ENCODE data around the gene COL23A1. TPM values are rescaled to one million over a fixed set of nuclear protein-coding genes. Genes with fewer than 3 reads are reported as not detected.

COL23A1 gene
- polyA plus RNA-seq, 2 of the 4 experiments (the other 2 are of a cell fraction) = not detected

GRCh38 chr5:178327446-178327845, 262.7 kb downstream of the COL23A1 start:
- ATAC-seq = no peak
- POLR2A ChIA-PET = no interaction called here
- CTCF ChIA-PET = no interaction called here
- Histone ChIP-seq H3K9me3 (no peaks in the 10 kb centered on the region), H3K4me2 (no peak overlapping the region), H3K27ac (no peak overlapping the region), H3K4me1 (no peaks in the 10 kb centered on the region), H3K4me3 (no peak overlapping the region)
- WGBS (ENCODE audit: missing lambda C conversion rate) = 57% methylated on average over 9 of the region's 10 CpGs
- no peak for FAIRE-seq
- no peak for DNase-seq (ENCODE audit: low read depth in 1 of 2, low spot score in 1 of 2)
- TF ChIP-seq, protein P1, sequence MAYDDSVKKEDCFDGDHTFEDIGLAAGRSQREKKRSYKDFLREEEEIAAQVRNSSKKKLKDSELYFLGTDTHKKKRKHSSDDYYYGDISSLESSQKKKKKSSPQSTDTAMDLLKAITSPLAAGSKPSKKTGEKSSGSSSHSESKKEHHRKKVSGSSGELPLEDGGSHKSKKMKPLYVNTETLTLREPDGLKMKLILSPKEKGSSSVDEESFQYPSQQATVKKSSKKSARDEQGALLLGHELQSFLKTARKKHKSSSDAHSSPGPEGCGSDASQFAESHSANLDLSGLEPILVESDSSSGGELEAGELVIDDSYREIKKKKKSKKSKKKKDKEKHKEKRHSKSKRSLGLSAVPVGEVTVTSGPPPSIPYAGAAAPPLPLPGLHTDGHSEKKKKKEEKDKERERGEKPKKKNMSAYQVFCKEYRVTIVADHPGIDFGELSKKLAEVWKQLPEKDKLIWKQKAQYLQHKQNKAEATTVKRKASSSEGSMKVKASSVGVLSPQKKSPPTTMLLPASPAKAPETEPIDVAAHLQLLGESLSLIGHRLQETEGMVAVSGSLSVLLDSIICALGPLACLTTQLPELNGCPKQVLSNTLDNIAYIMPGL (CRISPR knock-in tag; IDR thresholded peaks at IDR 0.05; ENCODE audit: borderline replicate concordance) = no peak
- TF ChIP-seq ZSCAN20 (CRISPR knock-in tag; IDR thresholded peaks at IDR 0.05) (no peak), EHF (CRISPR knock-in tag; IDR thresholded peaks at IDR 0.05) (no peak), ESRRA (IDR thresholded peaks at IDR 0.05; ENCODE audit: borderline replicate concordance, low read length) (no peak), TFCP2L1 (CRISPR knock-in tag; IDR thresholded peaks at IDR 0.05) (no peak), HOXA7 (CRISPR knock-in tag; IDR thresholded peaks at IDR 0.05) (no peak), SREBF2 (IDR thresholded peaks at IDR 0.05) (no peak), RFX5 (IDR thresholded peaks at IDR 0.05) (no peak), NPAS2 (CRISPR knock-in tag; IDR thresholded peaks at IDR 0.05; ENCODE audit: borderline replicate concordance) (no peak)
- TF ChIP-seq, protein P2, sequence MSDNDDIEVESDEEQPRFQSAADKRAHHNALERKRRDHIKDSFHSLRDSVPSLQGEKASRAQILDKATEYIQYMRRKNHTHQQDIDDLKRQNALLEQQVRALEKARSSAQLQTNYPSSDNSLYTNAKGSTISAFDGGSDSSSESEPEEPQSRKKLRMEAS (IDR thresholded peaks at IDR 0.05) = no peak
- TF ChIP-seq, protein P3, sequence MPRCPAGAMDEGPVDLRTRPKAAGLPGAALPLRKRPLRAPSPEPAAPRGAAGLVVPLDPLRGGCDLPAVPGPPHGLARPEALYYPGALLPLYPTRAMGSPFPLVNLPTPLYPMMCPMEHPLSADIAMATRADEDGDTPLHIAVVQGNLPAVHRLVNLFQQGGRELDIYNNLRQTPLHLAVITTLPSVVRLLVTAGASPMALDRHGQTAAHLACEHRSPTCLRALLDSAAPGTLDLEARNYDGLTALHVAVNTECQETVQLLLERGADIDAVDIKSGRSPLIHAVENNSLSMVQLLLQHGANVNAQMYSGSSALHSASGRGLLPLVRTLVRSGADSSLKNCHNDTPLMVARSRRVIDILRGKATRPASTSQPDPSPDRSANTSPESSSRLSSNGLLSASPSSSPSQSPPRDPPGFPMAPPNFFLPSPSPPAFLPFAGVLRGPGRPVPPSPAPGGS (IDR thresholded peaks at IDR 0.05) = no peak

- no peak overlapping the region for H3K4me2 ChIP-seq
- no peak overlapping the region for H3K4me3 ChIP-seq
- ChIA-PET POLR2A (no interaction called here), CTCF (no interaction called here)
- DNase-seq (ENCODE audit: low read depth in 1 of 2, low spot score in 1 of 2) = no peak
- WGBS (ENCODE audit: missing lambda C conversion rate) = 27% methylated on average over 7 of the region's 7 CpGs
- TF ChIP-seq E2F6 (IDR thresholded peaks at IDR 0.05; ENCODE audit: borderline replicate concordance, low read depth) = no peak
- TF ChIP-seq JUNB (IDR thresholded peaks at IDR 0.05) = no peak
- no peak for TF ChIP-seq HDAC2 (IDR thresholded peaks at IDR 0.05)
- TF ChIP-seq ZNF302 (CRISPR knock-in tag; IDR thresholded peaks at IDR 0.05) = no peak
- no peak for TF ChIP-seq HEYL (CRISPR knock-in tag; IDR thresholded peaks at IDR 0.05)
- no peak for TF ChIP-seq KDM1A (IDR thresholded peaks at IDR 0.05; ENCODE audit: low read depth)
- no peak for TF ChIP-seq CBX2 (IDR thresholded peaks at IDR 0.05; ENCODE audit: borderline replicate concordance, low read depth)
- TF ChIP-seq HES2 (IDR thresholded peaks at IDR 0.05) = no peak
- no peak for TF ChIP-seq ZC3H11A (IDR thresholded peaks at IDR 0.05)
- TF ChIP-seq ZSCAN20 (CRISPR knock-in tag; IDR thresholded peaks at IDR 0.05) = no peak
- no peak for TF ChIP-seq PHF8 (IDR thresholded peaks at IDR 0.05; ENCODE audit: borderline replicate concordance, low read depth)
- no peak for TF ChIP-seq KDM5A (IDR thresholded peaks at IDR 0.05)
- no peak for TF ChIP-seq FOSB (CRISPR knock-in tag; IDR thresholded peaks at IDR 0.05)
- TF ChIP-seq, protein P2 (IDR thresholded peaks at IDR 0.05) = no peak
- TF ChIP-seq SMC3 (IDR thresholded peaks at IDR 0.05) = no peak
- TF ChIP-seq SREBF2 (IDR thresholded peaks at IDR 0.05) = no peak
- TF ChIP-seq CBX8 (IDR thresholded peaks at IDR 0.05) = no peak
- TF ChIP-seq MAFK (IDR thresholded peaks at IDR 0.05; ENCODE audit: partially characterized antibody) = no peak
- FAIRE-seq = no peak
- ATAC-seq = no peak
- no peaks in the 10 kb centered on the region for H3K4me1 ChIP-seq
- H3K9me3 ChIP-seq = no peaks in the 10 kb centered on the region
- no peak overlapping the region for H3K27ac ChIP-seq
These were observed 263.8 kb downstream of the COL23A1 start for GRCh38 chr5:178326374-178326715.

Measured in A549 (cell line).